Natural killer cell (primary cell): Measurements from ENCODE around the gene INCA1. TPM values are rescaled to one million over a fixed set of nuclear protein-coding genes. Genes with fewer than 3 reads are reported as not detected.
A peak's percentile ranks its signal among the peaks of the same experiment; 100 is the strongest.

ENCODE experiments used
- ATAC-seq, 3 donors: fragments of 150-1000 bp in 2 of 3; fragments of 200-7000 bp in 1 of 3; cut with Tn5 transposase; 1 replicate in 1 of 3; 2 replicates in 2 of 3; pipeline ENCODE4 v1.10.0; 2021; ENCODE audit warnings: mild to moderate bottlenecking in 2 of 3, moderate library complexity in 2 of 3
- DNase-seq, 2 donors: peaks; one replicate each; pipeline versions ENCODE4 v3.0.0 to v3.0.0-alpha.2; 2013 to 2021; ENCODE audit warnings: mixed read lengths in 1 of 2
- H3K27ac ChIP-seq: one replicate; pipeline ENCODE4 v1.5.1; 2013; ENCODE audit warnings: mild to moderate bottlenecking, low read length
- H3K27me3 ChIP-seq: one replicate; pipeline ENCODE4 v1.6.1; 2013; ENCODE audit warnings: low read length; ENCODE audit not compliant: control insufficient read depth, insufficient read depth
- H3K36me3 ChIP-seq: one replicate; pipeline ENCODE4 v1.6.1; 2013; ENCODE audit warnings: low read length; ENCODE audit not compliant: control insufficient read depth, insufficient read depth
- H3K4me1 ChIP-seq: one replicate; pipeline ENCODE4 v1.6.1; 2013; ENCODE audit warnings: low read length; ENCODE audit not compliant: control insufficient read depth, insufficient read depth
- H3K4me3 ChIP-seq: one replicate; pipeline ENCODE4 v1.5.1; 2013; ENCODE audit warnings: low read length
- H3K9me3 ChIP-seq: one replicate; pipeline ENCODE4 v1.6.1; 2013; ENCODE audit warnings: low read length; ENCODE audit not compliant: control insufficient read depth, insufficient read depth
- H3K27ac Mint-ChIP-seq, 2 donors: one replicate each; pipeline ENCODE4 v1.8.0; 2022; ENCODE audit warnings: mild to moderate bottlenecking in 2 of 2, mixed read lengths in 2 of 2, moderate library complexity in 1 of 2
- H3K27me3 Mint-ChIP-seq, 2 donors: one replicate each; pipeline ENCODE4 v1.8.0; 2022; ENCODE audit warnings: low read depth in 2 of 2, mixed read lengths in 2 of 2
- H3K36me3 Mint-ChIP-seq: one replicate; pipeline ENCODE4 v1.8.0; 2022; ENCODE audit warnings: mixed read lengths
- H3K4me1 Mint-ChIP-seq, 2 donors: one replicate each; pipeline ENCODE4 v1.8.0; 2022; ENCODE audit warnings: mixed read lengths in 2 of 2
- H3K4me3 Mint-ChIP-seq: one replicate; pipeline ENCODE4 v1.8.0; 2022; ENCODE audit warnings: mild to moderate bottlenecking, moderate library complexity, mixed read lengths
- H3K9me3 Mint-ChIP-seq, 2 donors: one replicate each; pipeline ENCODE4 v1.8.0; 2022; ENCODE audit warnings: mixed read lengths in 2 of 2
- WGBS: methylation state at CpG from one replicate; pipeline ENCODE4 v1.1.7; 2013; ENCODE audit warnings: missing lambda C conversion rate; ENCODE audit not compliant: insufficient coverage; 5-methylcytosine and 5-hydroxymethylcytosine counted together
- intact Hi-C: fragments of 100-400 bp; cut with micrococcal nuclease; formaldehyde crosslinking; loops from one replicate; pipeline ENCODE4 v1.14.2; 2022
- total RNA-seq, 4 donors: library from RNA; stranded (reverse); fragments of 120-200 nt in 1 of 4; gene quantifications; one replicate each; pipeline versions ENCODE4 v1.2.3 to v1.2.4, GENCODE V29; 2013 to 2022
- TF ChIP-seq, protein P1 (sequence below): fragments of 200-600 bp; IDR thresholded peaks from one replicate; pipeline ENCODE4 v1.8.0; 2022; ENCODE audit warnings: antibody characterized with exemption

Gene INCA1
- total RNA-seq, 3 donors from 2014 or later (not counting 1 experiment from before 2014, with no cell fraction given): 0.39 to 0.54 TPM; not detected in 1

DNA sequence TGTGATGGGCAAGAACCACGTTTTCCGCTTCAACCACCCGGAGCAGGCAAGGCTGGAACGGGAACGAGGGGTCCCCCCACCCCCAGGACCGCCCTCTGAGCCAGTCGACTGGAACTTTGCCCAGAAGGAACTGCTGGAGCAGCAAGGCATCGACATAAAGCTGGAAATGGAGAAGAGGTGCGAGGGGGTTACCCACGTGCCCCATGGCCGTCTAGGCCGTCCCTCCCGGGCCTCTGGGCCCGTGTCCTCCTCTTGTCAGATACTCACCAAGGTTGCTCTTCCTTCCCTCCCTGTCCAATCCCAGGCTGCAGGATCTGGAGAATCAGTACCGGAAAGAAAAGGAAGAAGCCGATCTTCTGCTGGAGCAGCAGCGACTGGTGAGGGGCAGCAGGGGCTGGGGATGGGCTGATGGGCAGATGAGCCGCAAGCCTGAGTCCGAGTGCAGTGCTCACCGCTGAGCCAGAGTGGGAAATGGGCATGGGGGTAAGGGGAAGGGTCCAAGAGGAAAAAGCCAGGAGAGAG is 23.2 kb upstream of the INCA1 start:
- H3K27me3 ChIP-seq: no peaks in the 10 kb centered on the region
- no peak overlapping the region for H3K27ac ChIP-seq
- no peaks in the 10 kb centered on the region for H3K9me3 Mint-ChIP-seq
- H3K36me3 ChIP-seq: peaks cover 16% of the 10 kb centered on the region
- ATAC-seq: no peak
- H3K36me3 Mint-ChIP-seq: no peaks in the 10 kb centered on the region
- no peaks in the 10 kb centered on the region for H3K27me3 Mint-ChIP-seq
- no peaks in the 10 kb centered on the region for H3K9me3 ChIP-seq
- no peak for DNase-seq
- intact Hi-C loops: no loop called here
- TF ChIP-seq, protein P1, sequence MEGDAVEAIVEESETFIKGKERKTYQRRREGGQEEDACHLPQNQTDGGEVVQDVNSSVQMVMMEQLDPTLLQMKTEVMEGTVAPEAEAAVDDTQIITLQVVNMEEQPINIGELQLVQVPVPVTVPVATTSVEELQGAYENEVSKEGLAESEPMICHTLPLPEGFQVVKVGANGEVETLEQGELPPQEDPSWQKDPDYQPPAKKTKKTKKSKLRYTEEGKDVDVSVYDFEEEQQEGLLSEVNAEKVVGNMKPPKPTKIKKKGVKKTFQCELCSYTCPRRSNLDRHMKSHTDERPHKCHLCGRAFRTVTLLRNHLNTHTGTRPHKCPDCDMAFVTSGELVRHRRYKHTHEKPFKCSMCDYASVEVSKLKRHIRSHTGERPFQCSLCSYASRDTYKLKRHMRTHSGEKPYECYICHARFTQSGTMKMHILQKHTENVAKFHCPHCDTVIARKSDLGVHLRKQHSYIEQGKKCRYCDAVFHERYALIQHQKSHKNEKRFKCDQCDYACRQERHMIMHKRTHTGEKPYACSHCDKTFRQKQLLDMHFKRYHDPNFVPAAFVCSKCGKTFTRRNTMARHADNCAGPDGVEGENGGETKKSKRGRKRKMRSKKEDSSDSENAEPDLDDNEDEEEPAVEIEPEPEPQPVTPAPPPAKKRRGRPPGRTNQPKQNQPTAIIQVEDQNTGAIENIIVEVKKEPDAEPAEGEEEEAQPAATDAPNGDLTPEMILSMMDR: no peak
- WGBS: 97% methylated on average over 20 of the region's 20 CpGs
- no peak overlapping the region for H3K4me3 ChIP-seq
- no peaks in the 10 kb centered on the region for H3K4me1 ChIP-seq
- H3K4me1 Mint-ChIP-seq: peaks cover 0 to 10% of the 10 kb centered on the region in 2 donors
- no peak overlapping the region for H3K4me3 Mint-ChIP-seq
- no peak overlapping the region for H3K27ac Mint-ChIP-seq

DNA sequence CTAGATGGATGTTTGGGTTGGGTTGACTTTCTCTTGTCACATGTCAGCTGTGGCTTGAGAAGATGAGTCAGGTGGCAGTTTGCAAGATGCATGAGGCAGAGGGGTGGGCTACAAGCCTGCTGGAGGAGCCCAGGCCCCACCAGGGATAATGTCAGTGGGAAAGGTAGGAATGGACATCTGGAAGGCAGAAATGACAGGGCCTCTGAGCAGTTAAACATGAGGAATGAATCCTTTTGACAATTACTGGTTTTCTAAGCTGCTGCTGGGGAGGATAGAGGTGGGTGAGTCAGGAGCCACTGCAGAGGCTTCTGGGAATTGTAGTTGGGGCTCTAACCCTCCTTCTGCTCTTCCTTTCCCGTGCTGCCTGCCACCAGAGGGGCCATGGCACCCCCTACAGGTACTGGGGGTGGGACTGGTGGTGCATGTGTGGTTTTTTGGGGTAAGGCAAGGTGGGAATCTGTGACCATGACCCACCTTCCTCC is 22.2 kb upstream of the INCA1 start:
- no peaks in the 10 kb centered on the region for H3K36me3 Mint-ChIP-seq
- Histone ChIP-seq H3K4me1 (no peaks in the 10 kb centered on the region), H3K4me3 (no peak overlapping the region), H3K27me3 (no peaks in the 10 kb centered on the region), H3K27ac (no peak overlapping the region), H3K36me3 (peaks cover 17% of the 10 kb centered on the region), H3K9me3 (no peaks in the 10 kb centered on the region)
- H3K27me3 Mint-ChIP-seq: no peaks in the 10 kb centered on the region
- no peak overlapping the region for H3K27ac Mint-ChIP-seq
- H3K4me1 Mint-ChIP-seq: peaks cover 0 to 10% of the 10 kb centered on the region in 2 donors
- TF ChIP-seq, protein P1: no peak
- H3K9me3 Mint-ChIP-seq: no peaks in the 10 kb centered on the region
- H3K4me3 Mint-ChIP-seq: no peak overlapping the region
- intact Hi-C loops: no loop called here
- WGBS: 20% methylated on average over 1 of the region's 1 CpG
- peak in 1 of 2 donors; percentile 58 for DNase-seq
- peak in 1 of 3 donors; percentile 33 for ATAC-seq

DNA sequence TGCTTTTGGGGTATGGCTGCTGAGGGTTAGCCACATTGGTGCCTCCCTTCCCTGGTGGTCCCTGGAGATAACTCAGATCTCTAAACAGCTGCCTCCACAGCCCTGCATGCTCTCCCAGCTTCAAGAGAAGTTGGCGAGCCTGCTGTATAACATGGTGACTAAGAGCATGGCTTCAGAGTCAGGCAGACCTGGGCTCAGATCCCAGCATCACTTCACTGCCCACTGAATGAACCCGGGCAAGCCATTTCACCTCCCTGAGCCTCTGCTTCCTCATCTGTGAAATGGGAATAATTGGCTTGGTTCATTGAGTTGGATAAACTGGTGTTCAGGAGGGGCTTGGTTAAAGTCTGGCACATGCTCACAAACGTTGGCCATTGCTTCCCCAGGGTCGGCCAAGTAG is 17.0 kb upstream of the INCA1 start:
- ATAC-seq (no peak), DNase-seq (no peak)
- Histone ChIP-seq H3K36me3 (peaks cover 8% of the 10 kb centered on the region), H3K9me3 (no peaks in the 10 kb centered on the region), H3K4me1 (no peaks in the 10 kb centered on the region), H3K27me3 (no peaks in the 10 kb centered on the region), H3K4me3 (no peak overlapping the region), H3K27ac (no peak overlapping the region)
- H3K27me3 Mint-ChIP-seq: no peaks in the 10 kb centered on the region
- H3K4me3 Mint-ChIP-seq: no peak overlapping the region
- H3K4me1 Mint-ChIP-seq: peaks cover 0 to 3% of the 10 kb centered on the region in 2 donors
- H3K36me3 Mint-ChIP-seq: no peaks in the 10 kb centered on the region
- no peaks in the 10 kb centered on the region for H3K9me3 Mint-ChIP-seq
- 93% methylated on average over 4 of the region's 4 CpGs for WGBS
- intact Hi-C loops: no loop called here
- no peak overlapping the region for H3K27ac Mint-ChIP-seq
- TF ChIP-seq, protein P1: no peak

DNA sequence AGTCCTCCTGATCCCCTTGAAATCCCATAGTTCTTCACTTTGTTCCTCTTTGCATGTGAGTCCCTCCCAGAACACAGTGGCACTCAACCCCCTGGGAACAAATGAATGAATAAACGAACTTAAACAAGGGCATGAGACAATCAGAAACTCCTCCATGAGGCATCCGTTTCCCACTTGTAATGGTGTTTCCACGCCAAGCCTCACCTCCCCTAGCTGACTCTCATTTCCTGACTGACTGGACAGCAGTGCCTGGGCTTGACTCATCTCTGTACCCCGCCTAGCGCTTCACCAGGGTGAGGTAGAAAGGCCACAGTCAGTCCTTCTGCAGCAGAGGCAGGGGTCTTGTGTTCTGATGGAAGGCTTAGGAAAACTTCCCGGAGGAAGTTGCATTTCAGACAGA is 14.6 kb upstream of the INCA1 start:
- H3K4me3 Mint-ChIP-seq: no peak overlapping the region
- TF ChIP-seq, protein P1: no peak
- DNase-seq: no peak

More for the DNA sequence above, 14.6 kb upstream of the INCA1 start:
- Histone ChIP-seq H3K4me1 (no peaks in the 10 kb centered on the region), H3K9me3 (no peaks in the 10 kb centered on the region), H3K4me3 (no peak overlapping the region), H3K27ac (no peak overlapping the region), H3K36me3 (peaks cover 20% of the 10 kb centered on the region), H3K27me3 (no peaks in the 10 kb centered on the region)
- Mint-ChIP-seq H3K36me3 (peaks cover 11% of the 10 kb centered on the region), H3K9me3 (no peaks in the 10 kb centered on the region), H3K27ac (no peak overlapping the region), H3K4me1 (no peaks in the 10 kb centered on the region), H3K27me3 (no peaks in the 10 kb centered on the region)
- ATAC-seq: no peak
- WGBS: 89% methylated on average over 6 of the region's 6 CpGs
- intact Hi-C loops: no loop called here
